Sigmoid colon (tissue), 4 donors: Measurements from ENCODE around the gene SYNGR4.

Experiments
- EP300 ChIP-seq, 4 donors: sonication (generic); formaldehyde crosslinking; IDR thresholded peaks; one replicate each; pipeline ENCODE4 v1.6.1; 2017; ENCODE audit warnings: antibody characterized with exemption in 4 of 4
- POLR2A ChIP-seq, 2 donors: fragments of 450-650 bp; IDR thresholded peaks; one replicate each; pipeline ENCODE4 v1.6.1; 2016; ENCODE audit warnings: antibody characterized with exemption in 2 of 2, mild to moderate bottlenecking in 2 of 2, moderate library complexity in 2 of 2
- POLR2AphosphoS5 ChIP-seq, 4 donors: sonication (generic); formaldehyde crosslinking; IDR thresholded peaks; one replicate each; pipeline ENCODE4 v1.6.1; 2017; ENCODE audit warnings: antibody characterized with exemption in 4 of 4
- TF ChIP-seq, protein P1 (sequence below), 4 experiments: fragments of 450-650 bp in 3 of 4; fragments of 200-600 bp in 1 of 4; IDR thresholded peaks; one replicate each; pipeline ENCODE4 v1.5.1; 2016 to 2019; ENCODE audit warnings: antibody characterized with exemption in 4 of 4, mild to moderate bottlenecking in 3 of 4, moderate library complexity in 2 of 4

DNA sequence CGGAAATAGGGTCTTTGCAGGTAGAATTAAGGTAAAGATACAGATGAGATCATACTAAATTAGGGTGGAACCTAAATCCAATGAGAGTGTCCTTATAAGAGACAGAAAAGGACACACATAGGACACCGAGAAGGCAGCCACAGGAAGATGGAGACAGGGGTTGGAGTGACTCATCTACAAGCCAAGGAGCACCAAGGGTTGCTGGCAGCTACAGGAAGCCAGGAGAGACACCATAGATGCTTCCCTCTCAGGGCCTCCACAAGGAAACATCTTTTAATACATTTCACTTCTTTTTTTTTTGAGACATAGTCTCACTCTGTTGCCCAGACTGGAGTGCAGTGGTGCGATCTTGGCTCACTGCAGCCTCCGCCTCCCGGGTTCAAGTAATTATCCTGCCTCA is 10.5 kb upstream of the SYNGR4 start:
- TF ChIP-seq POLR2A (IDR thresholded peaks at IDR 0.05) (no peak), POLR2AphosphoS5 (IDR thresholded peaks at IDR 0.05) (no peak), EP300 (IDR thresholded peaks at IDR 0.05) (no peak)
- TF ChIP-seq, protein P1, sequence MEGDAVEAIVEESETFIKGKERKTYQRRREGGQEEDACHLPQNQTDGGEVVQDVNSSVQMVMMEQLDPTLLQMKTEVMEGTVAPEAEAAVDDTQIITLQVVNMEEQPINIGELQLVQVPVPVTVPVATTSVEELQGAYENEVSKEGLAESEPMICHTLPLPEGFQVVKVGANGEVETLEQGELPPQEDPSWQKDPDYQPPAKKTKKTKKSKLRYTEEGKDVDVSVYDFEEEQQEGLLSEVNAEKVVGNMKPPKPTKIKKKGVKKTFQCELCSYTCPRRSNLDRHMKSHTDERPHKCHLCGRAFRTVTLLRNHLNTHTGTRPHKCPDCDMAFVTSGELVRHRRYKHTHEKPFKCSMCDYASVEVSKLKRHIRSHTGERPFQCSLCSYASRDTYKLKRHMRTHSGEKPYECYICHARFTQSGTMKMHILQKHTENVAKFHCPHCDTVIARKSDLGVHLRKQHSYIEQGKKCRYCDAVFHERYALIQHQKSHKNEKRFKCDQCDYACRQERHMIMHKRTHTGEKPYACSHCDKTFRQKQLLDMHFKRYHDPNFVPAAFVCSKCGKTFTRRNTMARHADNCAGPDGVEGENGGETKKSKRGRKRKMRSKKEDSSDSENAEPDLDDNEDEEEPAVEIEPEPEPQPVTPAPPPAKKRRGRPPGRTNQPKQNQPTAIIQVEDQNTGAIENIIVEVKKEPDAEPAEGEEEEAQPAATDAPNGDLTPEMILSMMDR (IDR thresholded peaks at IDR 0.05): no peak
